Measurements from ENCODE around the gene BPI. TPM values are rescaled to one million over a fixed set of nuclear protein-coding genes. Genes with fewer than 3 reads are reported as not detected.
A peak's percentile ranks its signal among the peaks of the same experiment; 100 is the strongest.
"Not testable (repeated sequence)": the region's sequence is repeated elsewhere in the genome, so short reads cannot be mapped to it uniquely, and the experiment has no call there.

BPI gene
- total RNA-seq, 6 experiments from 2014 or later, result 0.26 to 1.3 (median 0.60) TPM; not detected in 2

DNA sequence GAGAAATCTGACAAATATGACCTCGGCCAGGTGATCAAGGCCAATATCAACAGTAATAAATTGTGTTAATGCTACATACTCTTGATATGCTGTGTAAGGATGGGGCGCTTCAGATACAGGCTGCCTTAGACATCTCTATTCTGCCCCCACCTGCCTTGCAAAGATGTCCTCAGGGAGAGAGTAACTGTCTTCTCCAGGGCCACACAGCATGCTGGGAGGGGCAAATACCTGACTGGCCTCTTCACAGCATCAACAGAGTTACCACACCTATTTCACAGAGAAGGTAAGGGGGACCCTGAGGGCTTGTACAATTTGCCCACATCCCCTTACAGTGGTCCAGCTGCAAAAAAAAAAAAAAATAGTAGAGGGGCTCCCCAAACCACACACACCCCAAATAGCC lies 26.3 kb upstream of the BPI start:
- Histone ChIP-seq H3K4me3 (no peak overlapping the region), H3K27ac (no peak overlapping the region), H3K27me3 (no peaks in the 10 kb centered on the region), H3K36me3 (no peaks in the 10 kb centered on the region), H3K4me1 (peaks cover 0 to 4% (median 0%) of the 10 kb centered on the region in 4 donors), H3K9me3 (no peaks in the 10 kb centered on the region)
- no peak for ATAC-seq
- WGBS (ENCODE audit: insufficient coverage, low coverage, low lambda C conversion rate, missing lambda C conversion rate), result 89% methylated on average over 1 of the region's 2 CpGs
- intact Hi-C loops (cut with DNase I), result no loop called here
- DNase-seq, result no peak
- TF ChIP-seq POLR2A (IDR thresholded peaks at IDR 0.05), result no peak

DNA sequence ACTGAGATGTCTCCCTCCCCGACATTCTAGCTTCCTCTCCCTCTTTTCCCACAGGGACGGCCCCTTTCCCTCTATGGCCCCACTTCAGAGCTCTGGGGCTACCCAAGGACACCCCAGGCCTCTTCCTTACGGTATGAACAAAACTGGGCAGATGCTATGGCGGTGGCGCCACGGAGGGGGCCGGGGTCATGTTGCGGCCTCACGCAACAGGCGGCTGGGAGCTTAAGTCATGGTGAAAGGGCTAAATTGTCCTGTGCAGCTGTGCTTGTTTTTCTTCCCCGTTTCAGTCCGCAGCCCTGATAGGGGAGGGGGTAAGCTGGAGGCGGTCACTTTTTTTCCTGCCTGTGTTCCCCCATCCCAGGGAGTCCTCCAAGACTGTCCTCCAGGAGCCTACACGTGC lies 25.8 kb upstream of the BPI start:
- TF ChIP-seq POLR2A (IDR thresholded peaks at IDR 0.05), result no peak
- TF ChIP-seq, protein P1, sequence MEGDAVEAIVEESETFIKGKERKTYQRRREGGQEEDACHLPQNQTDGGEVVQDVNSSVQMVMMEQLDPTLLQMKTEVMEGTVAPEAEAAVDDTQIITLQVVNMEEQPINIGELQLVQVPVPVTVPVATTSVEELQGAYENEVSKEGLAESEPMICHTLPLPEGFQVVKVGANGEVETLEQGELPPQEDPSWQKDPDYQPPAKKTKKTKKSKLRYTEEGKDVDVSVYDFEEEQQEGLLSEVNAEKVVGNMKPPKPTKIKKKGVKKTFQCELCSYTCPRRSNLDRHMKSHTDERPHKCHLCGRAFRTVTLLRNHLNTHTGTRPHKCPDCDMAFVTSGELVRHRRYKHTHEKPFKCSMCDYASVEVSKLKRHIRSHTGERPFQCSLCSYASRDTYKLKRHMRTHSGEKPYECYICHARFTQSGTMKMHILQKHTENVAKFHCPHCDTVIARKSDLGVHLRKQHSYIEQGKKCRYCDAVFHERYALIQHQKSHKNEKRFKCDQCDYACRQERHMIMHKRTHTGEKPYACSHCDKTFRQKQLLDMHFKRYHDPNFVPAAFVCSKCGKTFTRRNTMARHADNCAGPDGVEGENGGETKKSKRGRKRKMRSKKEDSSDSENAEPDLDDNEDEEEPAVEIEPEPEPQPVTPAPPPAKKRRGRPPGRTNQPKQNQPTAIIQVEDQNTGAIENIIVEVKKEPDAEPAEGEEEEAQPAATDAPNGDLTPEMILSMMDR (IDR thresholded peaks at IDR 0.05), result no peak
- peak in 1 of 3 donors; percentile 31 for DNase-seq
- Histone ChIP-seq H3K4me1 (peaks cover 0 to 4% (median 0%) of the 10 kb centered on the region in 4 donors), H3K9me3 (no peaks in the 10 kb centered on the region), H3K4me3 (no peak overlapping the region), H3K27ac (no peak overlapping the region), H3K27me3 (no peaks in the 10 kb centered on the region), H3K36me3 (no peaks in the 10 kb centered on the region)
- WGBS (ENCODE audit: insufficient coverage, low coverage, low lambda C conversion rate, missing lambda C conversion rate), result 61% methylated on average over 3 of the region's 14 CpGs
- intact Hi-C loops (cut with DNase I), result no loop called here
- no peak for ATAC-seq

DNA sequence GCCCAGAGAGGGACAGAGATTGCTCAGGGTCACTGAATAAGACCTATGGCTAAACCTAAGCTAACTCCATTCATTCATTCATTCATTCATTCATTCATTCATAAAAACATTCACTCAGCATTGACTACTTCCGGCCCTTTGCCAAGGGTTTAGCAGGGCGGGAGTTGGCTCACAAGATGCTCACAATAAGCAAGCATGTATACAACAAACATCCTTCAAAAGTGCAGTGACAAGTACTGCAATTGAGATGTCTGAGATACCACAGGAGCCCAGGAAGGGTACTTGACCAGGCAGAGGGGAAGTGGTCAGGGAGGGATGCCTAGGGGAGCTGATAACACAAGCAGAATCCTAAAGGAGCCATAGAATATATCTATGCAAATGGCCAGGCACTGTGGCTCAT lies 25.2 kb upstream of the BPI start:
- 100% methylated on average over 2 of the region's 2 CpGs for WGBS (ENCODE audit: insufficient coverage, low coverage, low lambda C conversion rate, missing lambda C conversion rate)
- intact Hi-C loops (cut with DNase I), result no loop called here
- no peak overlapping the region for H3K27ac ChIP-seq
- H3K27me3 ChIP-seq, result no peaks in the 10 kb centered on the region
- TF ChIP-seq, protein P1 (IDR thresholded peaks at IDR 0.05), result no peak
- no peak for TF ChIP-seq POLR2A (IDR thresholded peaks at IDR 0.05)
- H3K4me1 ChIP-seq, result peaks cover 0 to 4% (median 0%) of the 10 kb centered on the region in 4 donors
- no peaks in the 10 kb centered on the region for H3K9me3 ChIP-seq
- no peak overlapping the region for H3K4me3 ChIP-seq
- H3K36me3 ChIP-seq, result no peaks in the 10 kb centered on the region
- DNase-seq (peak in 1 of 3 donors; percentile 12), ATAC-seq (no peak)

DNA sequence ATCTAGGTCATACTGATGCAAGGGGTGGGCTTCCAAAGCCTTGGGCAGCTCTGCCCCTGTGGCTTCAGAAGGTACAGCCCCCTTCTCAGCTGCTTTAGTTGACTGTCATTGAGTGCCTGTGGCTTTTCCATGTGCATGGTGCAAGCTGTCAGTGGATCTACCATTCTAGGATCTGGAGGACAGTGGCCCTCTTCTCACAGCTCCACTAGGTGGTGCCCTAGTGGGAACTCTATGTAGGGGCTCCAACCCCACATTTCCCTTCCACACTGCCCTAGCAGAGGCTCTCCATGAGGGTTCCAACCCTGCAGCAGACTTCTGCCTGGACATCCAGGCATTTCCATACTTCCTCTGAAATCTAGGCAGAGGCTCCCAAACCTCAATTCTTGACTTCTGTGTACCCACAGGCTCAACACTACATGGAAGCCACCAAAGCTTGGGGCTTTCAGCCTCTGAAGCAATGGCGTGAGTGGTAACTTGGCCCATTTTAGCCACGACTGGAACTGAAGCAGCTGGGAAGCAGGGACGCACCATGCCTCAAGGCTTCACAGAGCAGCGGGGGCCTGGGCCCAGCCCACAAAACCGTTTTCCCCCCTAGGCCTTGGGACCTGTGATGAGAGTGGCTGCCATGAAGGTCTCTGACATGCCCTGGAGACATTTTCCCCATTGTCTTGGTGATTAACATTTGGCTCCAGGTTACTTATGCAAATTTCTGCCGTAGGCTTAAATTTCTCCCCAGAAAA lies 22.6 kb upstream of the BPI start:
- DNase-seq, result peak in 1 of 3 donors; percentile 33
- H3K36me3 ChIP-seq; H3K27ac ChIP-seq; H3K27me3 ChIP-seq; H3K4me3 ChIP-seq; H3K4me1 ChIP-seq; intact Hi-C loops (cut with DNase I); H3K9me3 ChIP-seq; ATAC-seq: not testable (repeated sequence)
- 77% methylated on average over 2 of the region's 6 CpGs for WGBS (ENCODE audit: insufficient coverage, low coverage, low lambda C conversion rate, missing lambda C conversion rate)

DNA sequence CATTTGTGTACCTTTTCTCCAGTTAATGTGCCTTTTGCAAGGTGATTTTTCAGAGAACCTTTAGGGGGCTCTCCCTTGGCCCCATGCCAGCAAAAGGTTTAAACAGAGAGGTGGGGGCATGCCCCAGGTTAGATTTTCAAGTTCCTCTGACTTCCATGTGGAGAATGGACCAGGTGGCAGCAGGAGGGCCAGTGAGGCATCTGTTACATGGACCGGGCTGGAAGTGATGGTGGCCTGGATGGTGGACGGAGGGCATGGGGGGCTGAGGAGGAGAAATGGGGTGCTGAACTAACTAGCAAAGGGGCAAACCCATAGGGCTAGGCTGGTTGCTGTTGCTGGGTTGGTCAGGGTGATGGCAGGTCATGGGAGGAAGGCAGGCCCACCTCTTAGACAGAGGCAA lies 20.7 kb upstream of the BPI start:
- Histone ChIP-seq H3K27ac (no peak overlapping the region), H3K36me3 (no peaks in the 10 kb centered on the region), H3K4me1 (peaks cover 0 to 4% (median 0%) of the 10 kb centered on the region in 4 donors), H3K4me3 (no peak overlapping the region), H3K27me3 (no peaks in the 10 kb centered on the region), H3K9me3 (no peaks in the 10 kb centered on the region)
- peak in 1 of 3 donors; percentile 33 for DNase-seq
- TF ChIP-seq, protein P1 (IDR thresholded peaks at IDR 0.05), result no peak
- TF ChIP-seq POLR2A (IDR thresholded peaks at IDR 0.05), result no peak
- 88% methylated on average over 2 of the region's 2 CpGs for WGBS (ENCODE audit: insufficient coverage, low coverage, low lambda C conversion rate, missing lambda C conversion rate)
- ATAC-seq, result no peak
- intact Hi-C loops (cut with DNase I), result no loop called here

DNA sequence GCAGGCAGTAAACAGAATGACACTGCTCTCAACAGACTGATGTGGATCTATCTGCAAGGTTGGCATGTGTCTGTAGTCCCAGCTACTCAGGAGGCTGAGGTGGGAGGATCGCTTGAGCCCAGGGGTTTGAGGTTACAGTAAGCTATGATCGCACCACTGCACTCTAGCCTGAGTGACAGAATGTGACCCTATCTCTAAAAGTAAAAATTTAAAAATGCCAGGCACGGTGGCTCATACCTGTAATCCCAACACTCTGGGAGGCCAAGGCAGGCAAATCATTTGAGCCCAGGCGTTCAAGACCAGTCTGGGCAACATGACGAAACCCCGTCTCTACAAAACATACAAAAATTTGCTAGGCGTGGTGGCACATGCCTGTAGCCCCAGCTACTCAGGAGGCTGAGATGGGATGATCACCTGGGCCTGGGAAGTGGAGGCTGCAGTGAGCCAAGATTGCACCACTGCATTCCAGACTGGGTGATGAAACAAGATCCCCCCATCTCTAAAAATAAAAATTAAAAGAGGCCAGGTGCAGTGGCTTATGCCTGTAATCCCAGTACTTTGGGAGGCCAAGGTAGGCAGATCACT lies 19.8 kb upstream of the BPI start:
- H3K9me3 ChIP-seq; H3K36me3 ChIP-seq; ATAC-seq; H3K4me3 ChIP-seq; H3K4me1 ChIP-seq; intact Hi-C loops (cut with DNase I); H3K27me3 ChIP-seq; H3K27ac ChIP-seq: not testable (repeated sequence)
- DNase-seq, result peak in 1 of 3 donors; percentile 1
- WGBS (ENCODE audit: insufficient coverage, low coverage, low lambda C conversion rate, missing lambda C conversion rate), result 92% methylated on average over 6 of the region's 7 CpGs
